ENCODE data around the gene HS3ST5.

The HS3ST5 gene

GRCh38 chr6:114164207-114164606 is 178.6 kb downstream of the HS3ST5 start:
- no peak for TF ChIP-seq CTCF (IDR thresholded peaks at IDR 0.05; ENCODE audit: low read depth, low read length)
- DNase-seq (ENCODE audit: extremely low read depth, low read depth): no peak

GRCh38 chr6:114162691-114163347 is 180.0 kb downstream of the HS3ST5 start:
- no peak for TF ChIP-seq CTCF (IDR thresholded peaks at IDR 0.05; ENCODE audit: low read depth, low read length)
- DNase-seq (ENCODE audit: extremely low read depth, low read depth): no peak

- DNase-seq (ENCODE audit: extremely low read depth, low read depth): no peak
- TF ChIP-seq CTCF (IDR thresholded peaks at IDR 0.05; ENCODE audit: low read depth, low read length): no peak
These were observed 181.9 kb downstream of the HS3ST5 start for GRCh38 chr6:114160881-114161280.

- no peak for DNase-seq (ENCODE audit: extremely low read depth, low read depth)
- no peak for TF ChIP-seq CTCF (IDR thresholded peaks at IDR 0.05; ENCODE audit: low read depth, low read length)
These were observed 183.1 kb downstream of the HS3ST5 start for GRCh38 chr6:114159727-114160126.

DNA sequence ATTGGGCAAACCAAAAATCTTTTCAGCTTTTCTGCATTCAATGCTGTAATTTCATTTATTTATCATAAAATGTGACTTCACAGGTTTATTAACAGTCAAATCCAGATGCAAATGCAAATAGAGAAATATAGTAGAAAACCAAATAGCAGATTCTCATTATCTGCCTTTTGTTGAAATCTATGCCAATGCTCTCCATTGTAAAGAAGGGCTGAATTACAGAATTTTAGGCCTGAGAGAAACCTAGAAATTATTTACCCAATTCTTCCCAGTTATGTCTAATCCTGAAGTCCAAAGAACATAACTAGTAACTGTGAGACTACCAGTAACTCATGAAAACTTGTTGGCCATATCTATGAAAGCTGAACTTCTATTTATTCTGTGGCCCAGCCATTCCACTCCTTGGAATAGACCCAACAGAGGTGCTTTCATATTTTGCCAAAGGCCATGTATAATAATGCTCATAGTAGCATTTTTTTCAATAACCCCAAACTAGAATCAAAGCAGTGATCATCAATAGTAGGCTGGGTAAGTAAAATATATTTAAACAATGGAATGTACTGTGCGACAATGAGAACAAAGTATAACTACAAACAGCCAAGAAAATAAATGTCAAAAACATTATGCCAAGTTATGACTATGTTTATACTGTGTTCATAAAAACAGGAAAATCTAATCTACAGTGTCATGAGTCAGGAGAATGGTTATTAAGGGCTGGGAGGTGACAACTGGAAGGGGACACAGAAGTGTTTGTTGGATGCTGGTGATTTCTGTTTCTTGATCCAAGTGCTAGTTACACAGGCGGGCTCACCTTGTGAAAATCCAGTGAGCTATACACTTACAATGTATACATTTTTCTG is 183.8 kb downstream of the HS3ST5 start:
- no peak for DNase-seq (ENCODE audit: extremely low read depth, low read depth)
- no peak for TF ChIP-seq CTCF (IDR thresholded peaks at IDR 0.05; ENCODE audit: low read depth, low read length)

DNA sequence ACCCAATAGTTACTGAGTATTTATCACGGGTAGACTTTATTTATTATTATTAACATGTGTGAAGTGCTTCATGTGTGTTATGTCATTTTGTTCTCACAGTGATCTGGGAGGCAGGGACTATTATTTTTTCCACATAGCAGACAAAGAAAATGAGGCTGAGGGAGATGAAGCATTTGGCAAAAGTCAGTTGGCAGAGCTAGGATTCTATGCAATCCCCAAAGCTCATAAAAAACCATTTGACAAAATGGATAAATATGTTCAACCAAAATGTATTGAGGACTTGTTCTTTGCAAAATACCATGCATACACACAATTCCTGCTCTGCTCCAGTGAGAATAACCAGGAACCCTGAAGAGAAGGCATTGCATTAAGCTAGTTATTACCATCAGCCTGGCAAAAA is 184.4 kb downstream of the HS3ST5 start:
- no peak for TF ChIP-seq CTCF (IDR thresholded peaks at IDR 0.05; ENCODE audit: low read depth, low read length)
- DNase-seq (ENCODE audit: extremely low read depth, low read depth): no peak

DNA sequence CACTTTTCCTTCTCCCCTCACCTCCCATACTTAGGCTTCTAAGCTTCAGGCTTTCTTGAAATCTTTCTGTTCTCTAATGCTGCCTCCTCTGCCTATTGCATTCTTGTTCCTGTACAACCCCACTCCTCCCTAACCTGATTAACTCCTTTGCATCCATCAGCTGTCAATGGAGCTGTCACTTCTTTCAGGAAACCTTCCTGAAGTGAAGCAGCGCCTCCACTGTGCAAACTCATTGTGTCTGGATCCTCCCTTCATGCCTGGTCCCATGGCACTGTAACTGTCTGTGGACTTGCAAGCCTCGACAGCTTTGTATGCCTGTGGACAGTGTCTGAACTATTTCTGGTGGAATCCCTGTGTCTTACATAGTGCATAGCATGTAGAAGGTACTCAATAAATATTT is 185.0 kb downstream of the HS3ST5 start:
- DNase-seq (ENCODE audit: extremely low read depth, low read depth): no peak

More for the DNA sequence above, 185.0 kb downstream of the HS3ST5 start:
- no peak for TF ChIP-seq CTCF (IDR thresholded peaks at IDR 0.05; ENCODE audit: low read depth, low read length)

Data from AG09319 (cell line).